ENCODE measurements around the gene AMBRA1.

AMBRA1 gene

DNA sequence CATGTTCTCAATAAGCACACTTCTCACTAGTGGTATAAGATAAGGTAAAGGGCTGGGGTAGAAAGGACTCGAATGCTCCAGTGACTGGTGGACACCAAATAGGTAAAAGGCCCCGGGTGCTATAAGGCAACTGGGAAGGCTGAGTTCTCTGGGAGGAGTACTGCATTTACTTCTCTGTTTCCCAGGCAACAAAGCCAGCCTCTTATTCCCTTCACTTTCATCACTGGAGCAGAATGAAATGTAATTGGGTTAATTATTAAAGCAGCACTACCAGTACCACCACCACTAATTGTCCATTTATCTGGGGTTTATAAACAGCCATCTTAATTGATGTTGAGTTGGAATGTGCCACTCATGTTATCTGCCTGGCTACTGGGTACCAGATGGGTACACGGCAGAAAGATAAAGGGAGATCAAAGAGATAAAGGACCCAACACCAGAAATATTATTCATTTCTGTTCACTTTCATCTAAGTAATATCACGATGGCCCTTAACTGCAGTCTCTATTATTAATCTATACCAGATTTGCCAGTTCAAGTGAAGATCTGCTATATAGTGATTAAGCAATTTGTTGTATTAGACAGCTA lies 107.9 kb downstream of the AMBRA1 start:
- no peak overlapping the region for H3K27ac ChIP-seq
- TF ChIP-seq ZFX (IDR thresholded peaks at IDR 0.05), result no peak
- TF ChIP-seq, protein P1, sequence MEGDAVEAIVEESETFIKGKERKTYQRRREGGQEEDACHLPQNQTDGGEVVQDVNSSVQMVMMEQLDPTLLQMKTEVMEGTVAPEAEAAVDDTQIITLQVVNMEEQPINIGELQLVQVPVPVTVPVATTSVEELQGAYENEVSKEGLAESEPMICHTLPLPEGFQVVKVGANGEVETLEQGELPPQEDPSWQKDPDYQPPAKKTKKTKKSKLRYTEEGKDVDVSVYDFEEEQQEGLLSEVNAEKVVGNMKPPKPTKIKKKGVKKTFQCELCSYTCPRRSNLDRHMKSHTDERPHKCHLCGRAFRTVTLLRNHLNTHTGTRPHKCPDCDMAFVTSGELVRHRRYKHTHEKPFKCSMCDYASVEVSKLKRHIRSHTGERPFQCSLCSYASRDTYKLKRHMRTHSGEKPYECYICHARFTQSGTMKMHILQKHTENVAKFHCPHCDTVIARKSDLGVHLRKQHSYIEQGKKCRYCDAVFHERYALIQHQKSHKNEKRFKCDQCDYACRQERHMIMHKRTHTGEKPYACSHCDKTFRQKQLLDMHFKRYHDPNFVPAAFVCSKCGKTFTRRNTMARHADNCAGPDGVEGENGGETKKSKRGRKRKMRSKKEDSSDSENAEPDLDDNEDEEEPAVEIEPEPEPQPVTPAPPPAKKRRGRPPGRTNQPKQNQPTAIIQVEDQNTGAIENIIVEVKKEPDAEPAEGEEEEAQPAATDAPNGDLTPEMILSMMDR (conservative IDR thresholded peaks at IDR 0.05), result no peak

DNA sequence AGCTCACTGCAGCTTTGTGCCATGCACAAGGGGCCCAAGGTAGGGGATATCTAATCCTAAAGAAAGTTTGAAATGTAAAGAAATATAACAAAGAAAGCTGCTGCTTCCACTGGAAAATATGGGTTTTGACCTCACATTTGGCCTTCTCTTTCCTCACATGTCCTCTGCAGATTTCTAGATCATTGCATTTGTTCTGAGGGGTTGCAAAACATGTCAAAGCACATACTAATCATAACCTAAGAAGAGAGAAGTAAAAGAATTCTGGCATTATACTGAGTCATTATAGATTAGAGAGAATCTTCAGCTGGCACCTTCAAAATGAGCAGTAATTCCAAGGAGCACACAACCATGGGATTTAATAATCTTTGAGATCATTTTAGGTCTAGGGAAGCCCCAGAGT lies 109.7 kb downstream of the AMBRA1 start:
- H3K27ac ChIP-seq, result no peak overlapping the region
- TF ChIP-seq, protein P1 (conservative IDR thresholded peaks at IDR 0.05), result no peak
- no peak for TF ChIP-seq ZFX (IDR thresholded peaks at IDR 0.05)

DNA sequence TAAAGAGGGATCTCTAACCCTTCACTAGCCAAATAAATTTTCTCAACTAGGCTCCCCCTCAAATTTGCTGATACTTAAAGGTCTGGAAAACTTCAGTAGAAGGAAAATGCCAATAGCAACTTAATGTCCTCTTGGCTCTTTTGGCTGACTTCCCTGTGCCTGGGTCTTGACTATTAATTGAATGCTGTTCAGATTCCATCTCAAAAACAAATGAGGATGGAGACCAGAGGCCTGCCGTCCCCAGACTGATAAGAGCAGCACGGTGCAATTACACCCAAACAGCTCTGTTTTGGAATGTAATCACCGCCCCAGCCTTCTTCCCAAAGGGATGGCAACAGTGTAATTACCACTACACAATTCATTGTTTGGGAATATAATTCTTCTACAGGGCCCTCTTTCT lies 112.9 kb downstream of the AMBRA1 start:
- no peak overlapping the region for H3K27ac ChIP-seq
- no peak for TF ChIP-seq ZFX (IDR thresholded peaks at IDR 0.05)
- TF ChIP-seq, protein P1 (conservative IDR thresholded peaks at IDR 0.05), result no peak

DNA sequence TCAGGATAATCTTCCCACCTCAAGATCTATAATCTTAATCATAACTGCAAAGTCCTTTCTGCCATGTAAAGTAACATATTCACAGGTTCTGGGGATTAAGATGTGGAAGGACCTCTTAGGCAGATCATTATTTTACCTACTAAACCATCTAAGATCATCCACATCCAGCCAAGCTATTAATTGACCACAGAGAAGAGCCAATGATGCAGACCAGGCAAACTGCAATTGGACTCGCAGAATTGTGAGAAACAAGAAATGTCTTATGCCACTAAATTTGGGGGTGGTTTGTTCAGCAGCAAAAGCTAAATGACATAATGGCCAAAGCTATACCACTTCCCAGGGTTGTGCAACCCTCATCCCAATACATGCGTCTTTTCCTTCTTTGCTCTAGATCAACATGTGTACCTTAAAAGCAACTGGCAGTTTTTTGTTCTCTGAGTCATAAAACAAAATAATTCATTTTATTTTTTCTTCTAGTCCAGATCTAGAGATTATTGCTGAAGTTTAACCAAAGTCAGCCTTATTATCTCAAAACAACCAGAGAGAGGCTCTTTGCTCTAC lies 113.6 kb downstream of the AMBRA1 start:
- no peak overlapping the region for H3K27ac ChIP-seq
- no peak for TF ChIP-seq ZFX (IDR thresholded peaks at IDR 0.05)
- TF ChIP-seq, protein P1 (conservative IDR thresholded peaks at IDR 0.05), result no peak

DNA sequence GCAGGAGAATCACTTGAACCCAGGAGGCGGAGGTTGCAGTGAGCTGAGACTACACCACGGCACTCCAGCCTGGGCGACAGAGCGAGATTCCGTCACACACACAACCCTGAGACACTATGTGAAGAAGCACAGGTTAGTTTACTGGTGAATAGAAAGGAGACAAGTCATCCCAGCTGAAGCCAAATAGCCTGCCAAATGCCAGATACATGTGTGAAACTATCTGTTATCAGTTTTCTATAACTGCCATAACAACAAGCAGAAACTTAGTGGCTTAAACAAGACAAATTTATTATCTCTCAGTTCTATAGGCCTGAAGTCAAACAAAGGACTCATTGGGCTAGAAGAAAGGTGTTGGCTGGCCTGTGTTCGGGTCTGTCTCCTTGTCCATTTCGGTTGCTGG lies 114.2 kb downstream of the AMBRA1 start:
- H3K27ac ChIP-seq, result no peak overlapping the region
- no peak for TF ChIP-seq ZFX (IDR thresholded peaks at IDR 0.05)
- TF ChIP-seq, protein P1 (conservative IDR thresholded peaks at IDR 0.05), result no peak

DNA sequence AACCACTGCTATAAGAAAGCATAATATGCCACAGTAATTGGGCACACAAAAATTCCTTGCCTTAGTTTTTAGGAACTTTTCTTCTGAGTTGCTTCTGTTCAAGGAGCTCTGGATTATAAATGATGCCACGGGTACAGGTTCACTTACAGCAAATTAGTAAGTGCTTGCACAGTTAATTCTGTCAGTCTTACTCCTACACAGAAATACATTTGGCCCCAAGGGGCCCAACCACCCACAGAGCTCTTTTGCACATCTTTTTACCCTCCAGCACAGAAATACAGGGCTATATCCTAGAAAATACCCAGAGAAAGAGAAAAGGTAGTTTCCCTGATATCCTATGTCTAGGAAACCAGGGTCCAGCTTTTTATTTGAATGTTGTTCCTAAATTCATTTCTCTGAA lies 115.6 kb downstream of the AMBRA1 start:
- no peak overlapping the region for H3K27ac ChIP-seq
- TF ChIP-seq ZFX (IDR thresholded peaks at IDR 0.05), result no peak
- TF ChIP-seq, protein P1 (conservative IDR thresholded peaks at IDR 0.05), result no peak

DNA sequence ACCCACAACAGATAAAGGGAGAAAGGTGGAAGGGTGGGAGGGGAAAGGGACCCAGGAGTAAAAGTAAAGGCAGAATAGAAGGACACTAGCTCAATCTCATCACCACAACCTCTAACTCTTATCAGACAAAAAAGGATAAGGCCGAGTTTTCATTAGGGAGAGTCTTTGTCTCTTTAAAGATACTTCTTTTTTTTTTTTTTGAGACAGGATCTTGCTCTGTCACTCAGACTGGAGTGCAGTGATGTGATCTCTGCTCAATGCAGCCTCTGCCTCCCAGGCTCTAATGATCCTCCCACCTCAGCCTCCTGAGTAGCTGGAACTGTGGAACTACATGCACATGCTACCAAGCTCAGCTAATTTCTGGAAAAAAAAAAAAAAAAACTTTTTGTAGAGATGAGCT lies 116.7 kb downstream of the AMBRA1 start:
- no peak overlapping the region for H3K27ac ChIP-seq
- no peak for TF ChIP-seq ZFX (IDR thresholded peaks at IDR 0.05)
- TF ChIP-seq, protein P1 (conservative IDR thresholded peaks at IDR 0.05), result no peak

Measured in C4-2B (cell line).